Epithelial cell of esophagus (primary cell): ENCODE results near the gene CFAP298.
"Not testable (repeated sequence)": the region's sequence is repeated elsewhere in the genome, so short reads cannot be mapped to it uniquely, and the experiment has no call there.

Experiments
- DNase-seq: peaks from one replicate; pipeline ENCODE4 v3.0.0; 2010; ENCODE audit warnings: low read depth
- H3K4me3 ChIP-seq: 2 replicates; pipeline ENCODE4 v1.5.1; 2011; ENCODE audit warnings: mild to moderate bottlenecking, low read length, control low read depth
- TF ChIP-seq, protein P1 (sequence below): IDR thresholded peaks from 2 replicates; pipeline ENCODE4 v1.5.1; 2011; ENCODE audit warnings: low read depth, mild to moderate bottlenecking, low read length, control low read depth, inconsistent platforms; ENCODE audit not compliant: insufficient read depth; ENCODE audit errors: missing control alignments

CFAP298 gene

DNA sequence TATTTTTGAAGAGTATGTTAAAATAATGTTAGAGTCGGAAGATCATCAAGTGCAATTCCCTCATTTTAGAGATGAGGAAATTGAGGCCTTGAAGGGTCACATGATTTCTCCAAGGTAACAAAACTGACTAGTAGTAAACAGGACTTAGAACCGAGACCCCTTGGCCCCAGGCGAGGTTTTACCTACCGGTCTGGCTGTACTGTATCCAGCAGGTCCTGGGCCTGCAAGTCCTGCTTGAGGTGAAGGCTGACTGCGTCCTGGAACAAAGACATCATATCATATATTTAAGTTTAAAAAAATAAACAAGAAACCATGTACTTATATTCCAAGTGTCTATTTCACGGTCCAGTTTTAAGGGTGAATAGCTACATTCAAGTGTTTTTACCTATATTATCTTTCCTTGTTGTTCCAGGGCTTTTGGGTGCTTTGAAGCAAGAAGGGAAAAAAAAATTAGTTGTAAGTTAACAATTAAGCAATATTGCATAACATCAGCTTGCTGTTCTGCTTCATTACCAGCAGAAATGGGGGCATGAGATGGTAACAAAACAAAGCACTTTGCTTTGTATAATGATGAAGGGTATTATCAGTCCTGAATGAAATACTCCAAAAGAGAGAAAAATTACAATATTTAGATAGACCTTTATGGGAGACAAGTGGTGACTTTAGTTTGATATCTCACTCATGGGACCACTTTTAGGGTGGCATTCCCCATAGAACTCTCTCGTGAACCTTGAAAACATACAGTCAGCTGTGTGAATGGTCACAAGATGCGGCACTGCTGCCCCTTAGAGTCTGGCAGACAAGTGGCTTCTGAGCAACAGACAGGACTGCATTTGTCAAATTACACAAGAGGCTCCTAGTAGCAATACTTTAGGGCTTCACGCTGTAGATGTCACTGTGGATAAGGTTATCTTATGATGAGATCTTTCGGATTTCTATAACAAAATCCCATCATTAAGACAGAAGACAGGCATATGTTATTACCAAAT lies 29.8 kb upstream of the CFAP298 start:
- DNase-seq: no peak

DNA sequence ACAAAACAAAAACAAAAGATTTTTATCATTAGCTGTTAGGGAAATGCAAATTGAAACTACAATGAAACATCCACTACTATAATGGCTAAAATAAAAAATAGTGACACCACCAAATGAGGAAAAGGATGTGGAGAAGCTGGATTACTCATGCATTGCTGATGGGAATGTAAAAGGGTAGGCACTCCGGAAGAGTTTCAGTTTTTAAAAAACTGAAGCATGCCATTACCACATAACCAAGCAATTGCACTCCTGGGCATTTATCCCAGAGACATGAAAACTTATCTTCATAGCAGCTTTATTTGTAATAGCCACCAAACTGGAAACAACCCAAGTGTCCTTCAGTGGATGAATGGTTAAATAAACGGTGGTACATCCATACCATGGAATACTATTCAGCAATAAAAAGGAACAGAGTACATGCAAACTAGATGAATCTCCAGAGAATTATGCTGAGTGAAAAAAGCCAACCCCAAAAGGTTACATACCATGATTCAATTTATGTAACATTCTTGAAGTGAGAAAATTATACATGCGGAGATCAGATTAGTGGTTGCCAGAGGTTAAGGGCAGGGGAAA lies 14.5 kb upstream of the CFAP298 start:
- H3K4me3 ChIP-seq: no peak overlapping the region
- TF ChIP-seq, protein P1, sequence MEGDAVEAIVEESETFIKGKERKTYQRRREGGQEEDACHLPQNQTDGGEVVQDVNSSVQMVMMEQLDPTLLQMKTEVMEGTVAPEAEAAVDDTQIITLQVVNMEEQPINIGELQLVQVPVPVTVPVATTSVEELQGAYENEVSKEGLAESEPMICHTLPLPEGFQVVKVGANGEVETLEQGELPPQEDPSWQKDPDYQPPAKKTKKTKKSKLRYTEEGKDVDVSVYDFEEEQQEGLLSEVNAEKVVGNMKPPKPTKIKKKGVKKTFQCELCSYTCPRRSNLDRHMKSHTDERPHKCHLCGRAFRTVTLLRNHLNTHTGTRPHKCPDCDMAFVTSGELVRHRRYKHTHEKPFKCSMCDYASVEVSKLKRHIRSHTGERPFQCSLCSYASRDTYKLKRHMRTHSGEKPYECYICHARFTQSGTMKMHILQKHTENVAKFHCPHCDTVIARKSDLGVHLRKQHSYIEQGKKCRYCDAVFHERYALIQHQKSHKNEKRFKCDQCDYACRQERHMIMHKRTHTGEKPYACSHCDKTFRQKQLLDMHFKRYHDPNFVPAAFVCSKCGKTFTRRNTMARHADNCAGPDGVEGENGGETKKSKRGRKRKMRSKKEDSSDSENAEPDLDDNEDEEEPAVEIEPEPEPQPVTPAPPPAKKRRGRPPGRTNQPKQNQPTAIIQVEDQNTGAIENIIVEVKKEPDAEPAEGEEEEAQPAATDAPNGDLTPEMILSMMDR: no peak
- peak; percentile 4 for DNase-seq

More for the DNA sequence above, 29.8 kb upstream of the CFAP298 start:
- TF ChIP-seq, protein P1: no peak
- no peak overlapping the region for H3K4me3 ChIP-seq

DNA sequence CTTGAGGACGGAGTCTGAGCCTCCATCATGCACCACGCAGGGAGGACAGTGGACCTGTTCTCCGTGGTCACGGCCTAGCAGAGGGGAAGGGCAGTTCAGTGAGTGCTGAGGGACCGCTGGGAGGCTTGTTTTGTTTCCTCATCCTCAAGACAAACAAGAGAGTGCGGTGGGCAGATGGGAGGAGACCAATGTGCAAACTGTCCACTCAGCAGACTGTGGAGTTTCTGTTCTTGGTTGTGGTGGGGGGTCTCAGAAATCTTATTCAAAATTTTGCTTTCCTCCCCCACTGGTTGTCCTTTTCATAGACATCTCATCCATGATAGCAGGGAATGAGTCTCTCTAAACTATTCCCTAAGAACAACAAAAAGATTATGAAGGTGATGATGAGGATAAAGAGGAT lies 6.0 kb upstream of the CFAP298 start:
- not testable (repeated sequence) for H3K4me3 ChIP-seq, DNase-seq

DNA sequence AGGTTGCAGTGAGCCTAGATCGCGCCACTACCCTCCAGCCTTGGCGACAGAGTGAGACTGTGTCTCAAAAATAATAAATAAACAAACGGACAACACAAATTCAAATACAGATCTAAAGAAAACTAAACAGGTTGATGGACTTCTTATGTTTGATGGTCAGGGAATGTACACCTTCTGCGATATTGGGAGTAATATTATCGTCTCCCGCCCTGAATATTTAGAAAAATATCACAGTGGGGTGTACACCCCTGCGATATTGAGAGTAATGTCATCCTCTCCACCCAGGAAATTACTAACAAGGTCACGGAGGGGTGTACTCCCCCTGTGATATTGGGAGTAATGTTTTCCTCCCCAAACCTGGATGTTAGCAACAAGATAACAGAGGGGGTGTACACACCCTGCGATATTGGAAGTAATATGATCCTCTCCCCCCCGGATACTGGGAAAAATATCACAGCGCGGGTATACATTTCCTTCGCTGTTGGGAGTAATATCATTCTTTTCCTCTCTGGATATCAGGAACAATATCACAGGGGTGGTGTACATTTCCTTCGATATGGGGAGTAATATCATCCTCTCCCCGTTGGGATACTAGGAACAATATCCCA lies 1.4 kb upstream of the CFAP298 start:
- no peak for DNase-seq
- TF ChIP-seq, protein P1: no peak
- H3K4me3 ChIP-seq: peak overlapping the region; percentile 87

DNA sequence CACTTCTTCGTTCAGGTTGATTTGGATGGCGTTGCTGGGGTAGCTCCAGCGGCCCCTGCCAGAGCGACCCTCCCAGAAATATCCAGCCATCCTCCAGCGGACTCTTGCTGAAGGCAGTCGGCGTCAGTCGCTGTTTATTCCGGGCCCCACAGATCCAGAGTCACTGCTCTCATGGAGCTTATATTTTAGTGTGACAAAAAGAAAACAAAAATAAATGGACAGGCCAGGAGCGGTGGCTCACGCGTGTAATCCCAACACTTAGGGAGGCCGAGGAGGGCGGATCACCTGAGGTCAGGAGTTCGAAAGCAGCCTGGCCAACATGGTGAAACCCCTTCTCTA lies 791 bp upstream of the CFAP298 start:
- H3K4me3 ChIP-seq: peak overlapping the region; percentile 87
- no peak for DNase-seq
- TF ChIP-seq, protein P1: no peak

DNA sequence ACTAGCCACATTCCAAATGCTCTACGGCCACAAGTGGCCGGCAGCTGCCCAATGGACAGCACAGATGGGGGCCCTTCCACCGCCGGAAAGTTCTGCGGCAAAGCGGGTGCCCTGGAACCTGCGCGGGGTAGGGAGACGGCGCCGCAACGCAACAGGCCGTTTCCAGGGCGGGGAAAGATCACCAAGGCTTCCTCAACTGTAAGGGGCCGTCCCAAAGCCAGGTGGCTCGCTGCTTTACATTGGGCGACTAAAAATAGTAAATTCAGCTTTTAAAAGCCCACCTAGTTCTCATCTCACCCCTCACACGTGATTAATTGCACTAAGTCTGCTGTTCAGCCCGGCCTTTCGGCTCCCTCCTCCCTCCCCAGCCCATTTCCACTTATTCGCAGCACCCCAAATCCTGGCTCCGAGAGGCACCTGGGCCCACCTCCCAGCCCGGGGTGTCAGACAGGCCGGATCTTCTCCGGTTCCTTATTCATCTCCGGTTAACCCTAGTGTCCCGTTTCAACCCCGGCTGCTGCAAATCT lies 643 bp downstream of the CFAP298 start:
- DNase-seq: peak; percentile 49

DNA sequence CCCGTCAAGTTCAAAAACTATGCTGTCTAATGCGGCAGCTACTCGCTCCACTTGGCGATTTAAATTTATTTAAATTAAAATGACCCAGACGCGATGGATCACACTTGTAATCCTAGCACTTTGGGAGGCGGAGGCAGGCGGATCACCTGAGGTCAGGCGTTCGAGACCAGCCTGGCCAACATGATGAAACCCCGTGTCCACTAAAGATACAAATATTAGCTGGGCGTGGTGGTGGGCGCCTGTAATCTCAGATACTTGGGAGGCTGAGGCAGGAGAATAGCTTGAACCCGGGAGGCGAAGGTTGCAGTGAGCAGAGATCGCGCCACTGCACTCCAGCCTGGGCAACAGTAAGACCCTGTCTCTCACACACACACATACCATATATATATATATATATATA lies 1.2 kb downstream of the CFAP298 start:
- H3K4me3 ChIP-seq: peak overlapping the region; percentile 87

More for the DNA sequence above, 643 bp downstream of the CFAP298 start:
- H3K4me3 ChIP-seq: peak overlapping the region; percentile 87
- TF ChIP-seq, protein P1: no peak

DNA sequence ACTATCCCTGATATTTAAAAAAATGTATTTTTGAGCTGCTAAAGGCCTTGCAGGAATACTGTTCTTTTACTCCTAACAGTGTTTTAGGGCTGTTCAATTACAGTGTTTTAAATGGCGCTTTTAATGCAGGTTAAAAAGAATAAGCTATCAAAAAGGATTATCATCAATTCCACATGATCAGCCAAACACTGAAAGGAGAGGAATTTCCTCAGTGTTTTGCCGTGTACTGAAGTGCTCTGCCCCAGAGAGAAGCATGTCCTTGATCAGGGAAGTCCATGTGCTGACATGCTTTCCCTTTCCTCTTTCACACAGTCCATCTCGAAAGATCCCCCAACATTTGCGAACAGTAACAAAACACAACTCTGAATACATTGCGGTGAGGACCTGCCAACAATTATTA lies 3.3 kb downstream of the CFAP298 start:
- DNase-seq: no peak
- TF ChIP-seq, protein P1: no peak
- no peak overlapping the region for H3K4me3 ChIP-seq

More for the DNA sequence above, 1.2 kb downstream of the CFAP298 start:
- DNase-seq: not testable (repeated sequence)
